NCI-H2107 treated with DMSO at 0.1 percent for 48 hours (cell line): Measurements from ENCODE around the gene THY1.
"Not testable (repeated sequence)": the region's sequence is repeated elsewhere in the genome, so short reads cannot be mapped to it uniquely, and the experiment has no call there.

Source experiments
- DNase-seq: peaks from one replicate; lab custom pipeline; 2025; ENCODE audit not compliant: unreplicated experiment; lab: John Stamatoyannopoulos, UW

The THY1 gene

DNA sequence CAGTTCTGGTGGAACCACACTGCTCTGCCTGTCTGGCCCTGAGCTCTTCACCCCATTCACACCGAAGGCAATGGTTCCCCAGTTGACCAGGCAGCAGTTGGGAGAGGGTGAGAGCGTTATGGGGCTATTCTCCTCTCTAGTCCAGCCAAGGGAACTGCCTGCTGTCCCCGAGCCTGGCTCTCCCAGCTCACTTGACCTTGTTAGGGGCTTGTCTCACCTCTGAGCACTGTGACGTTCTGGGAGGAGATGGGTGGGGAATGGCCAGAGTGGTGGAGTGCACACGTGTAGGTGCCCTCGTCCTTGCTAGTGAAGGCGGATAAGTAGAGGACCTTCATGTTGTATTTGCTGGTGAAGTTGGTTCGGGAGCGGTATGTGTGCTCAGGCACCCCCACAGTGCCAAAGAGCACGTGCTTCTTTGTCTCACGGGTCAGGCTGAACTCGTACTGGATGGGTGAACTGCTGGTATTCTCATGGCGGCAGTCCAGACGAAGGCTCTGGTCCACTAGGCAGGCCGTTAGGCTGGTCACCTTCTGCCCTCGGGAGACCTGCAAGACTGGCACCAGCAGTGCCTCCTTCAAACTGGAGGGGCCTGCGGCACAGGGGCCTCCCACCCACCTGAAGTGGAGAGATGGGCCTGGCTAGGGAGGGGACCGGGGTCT is 3.0 kb downstream of the THY1 start:
- DNase-seq, result no peak

DNA sequence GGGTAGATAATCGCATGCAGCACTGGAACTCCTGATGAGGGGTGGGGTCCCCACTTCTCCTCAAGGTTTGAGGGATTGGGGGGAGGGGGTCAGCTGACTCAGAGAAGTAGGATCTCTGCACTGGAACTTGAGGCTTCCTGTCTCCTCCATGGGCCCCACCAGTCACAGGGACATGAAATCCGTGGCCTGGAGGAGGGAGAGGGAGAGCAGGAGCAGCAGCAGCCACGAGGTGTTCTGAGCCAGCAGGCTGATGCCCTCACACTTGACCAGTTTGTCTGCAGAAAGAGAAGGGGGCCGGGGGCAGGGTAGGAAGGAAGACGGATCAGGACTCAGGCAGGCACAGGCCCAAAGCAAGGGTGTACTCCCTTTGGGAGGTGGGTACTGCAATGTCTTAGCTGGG is 3.7 kb downstream of the THY1 start:
- no peak for DNase-seq

DNA sequence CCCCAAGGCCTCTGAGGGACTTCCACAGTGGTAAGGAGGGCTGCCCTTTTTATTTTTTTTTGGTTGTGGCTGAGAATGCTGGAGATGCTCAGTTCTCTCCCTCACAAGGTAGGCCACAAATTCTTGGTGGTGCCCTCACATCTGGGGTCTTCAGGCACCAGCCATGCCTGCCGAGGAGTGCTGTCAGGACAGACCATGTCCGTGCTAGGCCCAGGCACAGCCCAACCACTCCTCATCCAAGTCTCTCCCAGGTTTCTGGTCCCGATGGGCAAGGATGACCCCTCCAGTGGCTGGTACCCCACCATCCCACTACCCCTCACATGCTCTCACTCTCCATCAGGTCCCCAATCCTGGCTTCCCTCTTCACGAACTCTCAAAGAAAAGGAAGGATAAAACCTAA is 4.2 kb downstream of the THY1 start:
- no peak for DNase-seq

- no peak for DNase-seq
These were observed 5.0 kb downstream of the THY1 start for GRCh38 chr11:119417726-119418540.

- DNase-seq, result no peak
These were observed 6.1 kb downstream of the THY1 start for GRCh38 chr11:119416606-119417580.

- DNase-seq, result no peak
These were observed 7.0 kb downstream of the THY1 start for GRCh38 chr11:119415966-119416365.

GRCh38 chr11:119415517-119415916 is 7.5 kb downstream of the THY1 start:
- no peak for DNase-seq

- no peak for DNase-seq
These were observed 8.2 kb downstream of the THY1 start for GRCh38 chr11:119414734-119415133.

DNA sequence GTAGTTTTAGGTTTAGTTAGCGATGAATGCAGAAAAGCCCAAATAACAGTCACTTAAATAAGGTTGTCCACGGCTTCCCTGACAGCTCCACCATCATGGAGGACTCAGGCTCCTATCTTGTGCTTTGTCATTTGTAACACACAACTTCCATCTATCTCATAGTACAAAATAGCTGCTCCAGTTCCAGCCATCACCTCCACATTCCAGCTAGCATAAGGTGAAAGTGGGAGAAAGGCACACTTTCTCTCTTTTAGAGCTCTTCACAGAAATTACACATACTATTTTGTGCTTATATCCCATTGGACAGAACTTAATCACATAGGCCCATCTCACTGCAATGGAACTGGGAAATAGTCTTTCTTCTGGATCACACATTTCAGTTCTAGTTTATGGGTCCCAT is 8.7 kb downstream of the THY1 start:
- DNase-seq, result no peak

DNA sequence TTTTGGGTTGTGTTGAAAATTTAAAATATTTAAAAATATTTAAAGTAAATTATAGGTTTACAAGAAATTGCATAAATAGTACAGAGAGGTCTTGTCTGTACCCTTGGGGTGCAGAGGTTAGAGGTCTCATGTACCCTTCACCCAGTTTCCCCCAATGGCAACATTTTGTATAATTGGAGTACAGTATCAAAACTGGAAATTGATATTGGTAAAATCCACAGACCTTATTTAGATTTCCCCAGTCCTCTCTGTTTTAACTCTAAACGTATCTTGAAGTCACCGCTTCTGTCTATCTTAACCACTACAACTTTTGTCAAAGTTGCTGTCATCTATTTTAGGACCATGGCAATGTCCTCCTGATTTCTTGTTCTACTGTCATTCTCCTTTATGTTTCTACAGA is 10.9 kb downstream of the THY1 start:
- DNase-seq, result no peak

DNA sequence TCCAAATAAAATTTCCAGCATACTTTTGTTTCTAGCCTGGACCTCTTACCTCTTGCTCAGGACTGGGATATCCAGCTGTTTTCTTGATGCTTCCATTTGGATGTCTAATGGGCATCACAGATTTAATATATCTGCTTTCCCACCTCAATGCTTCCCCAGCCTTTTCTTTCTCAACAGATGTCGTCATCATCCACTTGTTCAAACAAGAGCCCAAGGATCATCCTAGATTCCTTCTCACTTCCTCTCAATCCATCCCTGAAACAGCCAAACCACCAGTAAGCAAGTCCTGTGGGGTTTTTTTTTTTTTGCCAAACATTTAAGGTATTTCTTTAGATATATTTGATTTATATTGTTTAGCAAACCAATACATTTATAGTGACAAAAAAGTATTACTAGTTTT is 12.5 kb downstream of the THY1 start:
- no peak for DNase-seq

- no peak for DNase-seq
These were observed 13.2 kb downstream of the THY1 start for GRCh38 chr11:119409731-119410130.

DNA sequence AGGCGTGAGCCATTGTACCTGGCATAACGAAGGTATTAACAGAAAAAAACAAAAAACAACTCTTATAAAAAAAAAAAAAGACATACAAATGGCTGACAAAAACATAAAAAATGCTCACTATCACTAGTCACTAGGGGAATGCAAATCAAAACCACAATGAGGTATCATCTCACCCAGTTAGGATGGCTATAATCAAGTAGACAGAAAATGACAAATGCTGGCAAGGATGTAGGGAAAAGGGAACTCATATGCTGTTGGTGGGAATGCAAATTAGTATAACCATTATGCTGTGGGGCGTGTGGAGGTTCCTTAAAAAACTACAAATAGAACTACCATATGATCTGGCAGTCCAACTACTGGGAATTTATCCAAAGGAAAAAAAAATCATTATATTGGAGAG is 17.0 kb downstream of the THY1 start:
- no peak for DNase-seq

DNA sequence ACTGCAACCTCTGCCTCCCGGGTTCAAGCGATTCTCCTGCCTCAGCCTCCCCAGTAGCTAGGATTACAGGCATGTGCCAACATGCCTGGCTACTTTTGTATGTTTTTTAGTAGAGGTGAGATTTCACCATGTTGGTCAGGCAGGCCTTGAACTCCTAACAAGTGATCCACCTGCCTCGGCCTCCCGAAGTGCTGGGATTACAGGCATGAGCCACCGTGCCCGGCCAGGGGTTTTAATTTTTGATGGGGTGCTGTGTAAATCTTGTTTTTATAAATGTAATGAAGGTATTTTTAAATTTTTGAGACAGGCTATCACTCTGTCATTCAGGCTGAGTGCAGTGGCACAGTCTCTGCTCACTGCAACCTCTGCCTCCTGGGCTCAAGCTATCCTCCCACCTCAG is 17.5 kb downstream of the THY1 start:
- not testable (repeated sequence) for DNase-seq

DNA sequence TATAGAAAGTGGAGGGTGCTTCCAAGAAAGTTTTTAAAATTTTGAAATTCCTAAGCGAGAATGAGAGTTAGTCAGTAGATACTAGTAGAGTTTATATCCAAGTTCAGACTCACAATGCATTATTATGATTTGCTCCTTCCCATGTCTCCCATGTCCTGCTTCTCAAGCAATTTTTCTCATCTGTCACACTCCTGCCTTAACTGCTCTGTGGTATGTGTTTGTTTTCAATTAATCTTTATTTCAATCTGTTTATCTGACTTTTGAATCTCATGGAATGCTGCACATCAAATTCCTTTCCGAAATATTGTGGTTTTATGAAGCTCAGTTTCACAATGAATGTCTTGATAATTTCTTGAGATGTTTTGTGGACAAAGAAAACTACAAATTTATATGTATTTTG is 18.1 kb downstream of the THY1 start:
- DNase-seq, result no peak

DNA sequence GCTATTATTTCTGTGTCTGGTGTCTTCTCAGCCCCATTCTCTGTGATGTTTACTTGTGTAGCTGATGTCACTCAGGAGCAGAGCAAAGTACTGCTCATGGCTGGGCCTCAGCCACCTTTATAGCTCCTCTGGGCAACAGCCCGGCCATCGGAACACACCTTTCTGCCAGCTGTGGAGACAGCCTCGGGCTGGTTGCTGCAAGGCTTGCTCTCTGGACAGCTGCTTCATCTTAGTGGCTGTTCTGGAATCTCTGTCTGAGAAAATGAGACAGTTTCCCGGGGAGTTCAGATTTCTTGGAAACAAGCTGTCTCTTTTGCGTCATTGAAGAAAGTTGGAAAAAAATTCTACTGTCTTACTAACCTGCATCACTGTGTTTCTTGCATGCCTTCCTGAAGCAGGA is 20.0 kb downstream of the THY1 start:
- no peak for DNase-seq

- no peak for DNase-seq
These were observed 20.5 kb downstream of the THY1 start for GRCh38 chr11:119402470-119402869.

DNA sequence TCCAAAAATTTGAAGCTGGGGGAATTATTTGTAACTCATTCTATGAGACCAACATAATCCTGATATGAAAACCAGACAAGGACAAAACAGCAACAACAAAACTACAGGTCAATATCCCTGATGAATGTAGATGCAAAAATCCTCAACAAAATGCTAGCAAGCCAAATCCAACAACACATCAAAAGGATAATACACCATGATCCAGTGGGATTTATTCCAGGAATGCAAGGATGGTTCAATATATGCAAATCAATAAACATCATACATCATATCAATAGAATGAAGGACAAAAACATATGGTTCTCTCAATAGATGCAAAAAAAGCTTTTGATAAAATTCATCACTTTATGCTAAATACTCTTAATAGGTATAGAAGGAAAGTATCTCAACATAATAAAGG is 22.1 kb downstream of the THY1 start:
- DNase-seq, result no peak

DNA sequence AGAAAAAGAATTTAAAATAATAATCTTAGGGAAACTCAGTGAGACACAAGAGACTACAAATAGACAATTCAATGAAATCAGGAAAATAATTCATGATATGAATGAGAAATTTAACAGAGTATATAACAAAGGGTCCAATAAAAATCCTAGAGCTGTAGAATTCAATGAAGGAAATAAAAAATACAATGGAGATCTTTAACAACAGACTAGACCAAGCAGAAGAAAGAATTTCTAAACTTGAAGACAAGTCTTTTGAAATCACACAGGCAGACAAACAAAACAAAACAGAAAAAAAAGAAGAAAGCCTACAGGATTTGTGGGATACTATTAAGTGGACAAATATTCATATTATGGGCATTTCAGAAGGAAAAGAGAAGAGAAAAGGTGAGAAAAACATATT is 25.2 kb downstream of the THY1 start:
- DNase-seq, result no peak

GRCh38 chr11:119396835-119397234 is 26.1 kb downstream of the THY1 start:
- no peak for DNase-seq

DNA sequence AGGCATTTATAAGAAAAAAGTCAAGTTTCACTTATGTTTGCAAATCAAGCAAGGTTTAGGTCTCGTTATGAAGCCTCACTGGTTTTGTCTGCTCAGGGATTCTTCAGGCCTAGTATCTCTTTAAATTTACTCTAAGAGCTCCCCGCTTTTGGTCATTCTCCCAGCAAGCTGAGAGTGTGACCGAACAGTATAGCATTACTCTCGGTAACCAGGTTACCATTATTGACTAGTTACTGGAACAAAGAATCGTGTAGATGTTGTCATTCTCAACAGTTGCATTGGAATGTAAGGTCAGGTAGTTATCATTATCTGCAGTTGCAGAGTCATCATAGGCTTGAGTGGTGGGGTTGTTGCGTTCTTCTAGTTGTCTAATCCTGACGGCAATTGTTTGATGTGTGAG is 31.7 kb downstream of the THY1 start:
- DNase-seq, result no peak
